ENCODE results near the gene ANO1.

ANO1 gene

GRCh38 chr11:70067036-70067435, 11.1 kb upstream of the ANO1 start:
- Histone ChIP-seq H3K4me1 (ENCODE audit: insufficient read depth, low read length, severe bottlenecking) (no peaks in the 10 kb centered on the region), H3K9me3 (ENCODE audit: low read length) (no peaks in the 10 kb centered on the region), H3K27ac (ENCODE audit: low read depth, low read length, poor library complexity, severe bottlenecking) (no peak overlapping the region), H2AFZ (ENCODE audit: low read length) (no peak overlapping the region), H3K36me3 (ENCODE audit: insufficient read depth, low read length) (no peaks in the 10 kb centered on the region), H3K79me2 (ENCODE audit: insufficient read depth, low read length) (no peaks in the 10 kb centered on the region), H3F3A (ENCODE audit: insufficient read depth, low read length) (no peaks in the 10 kb centered on the region), H3K9ac (ENCODE audit: low read length) (no peak overlapping the region), H3K27me3 (ENCODE audit: insufficient read depth, low read length) (no peaks in the 10 kb centered on the region), H4K20me1 (ENCODE audit: insufficient read depth, low read length) (no peaks in the 10 kb centered on the region), H3K4me2 (ENCODE audit: low read length) (no peak overlapping the region), H3K4me3 (ENCODE audit: low read depth, low read length, poor library complexity, severe bottlenecking) (no peak overlapping the region), H3K9me2 (ENCODE audit: low read depth, low read length) (no peaks in the 10 kb centered on the region)
- TF ChIP-seq EZH2 (IDR thresholded peaks at IDR 0.05; ENCODE audit: borderline replicate concordance, low read length), result no peak
- TF ChIP-seq CTCF (IDR thresholded peaks at IDR 0.05; ENCODE audit: low read length), result no peak

DNA sequence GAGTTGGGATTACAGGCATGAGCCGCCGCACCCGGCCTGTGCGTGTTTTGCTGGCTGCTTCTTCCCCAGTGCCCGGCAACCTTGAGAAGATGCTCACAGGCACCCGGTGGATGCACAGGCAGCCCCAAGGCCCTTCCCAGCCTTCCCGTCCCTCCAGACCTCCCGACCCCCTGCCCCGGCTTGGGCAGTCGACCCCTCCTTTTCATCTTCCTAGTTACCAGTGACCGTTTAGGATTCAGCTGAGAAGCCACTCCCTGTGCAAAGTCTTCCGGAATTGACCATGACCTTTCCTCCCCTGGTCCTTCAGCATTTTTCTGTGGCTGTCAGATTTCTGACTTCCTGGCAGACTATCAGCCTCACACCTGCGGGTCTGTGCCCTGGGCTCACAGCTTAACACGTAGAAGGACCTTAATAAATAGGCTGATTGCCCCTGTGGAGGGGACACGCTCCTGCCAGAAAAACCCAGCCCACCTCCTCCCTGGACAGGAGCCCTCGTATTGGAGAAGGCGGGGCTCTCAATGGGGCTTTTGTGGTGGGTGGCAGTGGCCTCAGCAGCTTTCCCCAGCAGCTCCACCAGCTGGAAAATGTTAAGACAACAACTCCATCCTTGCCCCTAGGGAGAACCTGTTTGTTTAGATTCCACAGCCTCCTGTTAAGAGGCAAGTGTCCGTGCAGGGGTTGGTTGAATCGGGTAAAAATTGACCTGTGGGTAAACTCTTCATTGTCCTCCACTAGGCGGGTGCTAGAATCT, 10.4 kb upstream of the ANO1 start:
- Histone ChIP-seq H3K27ac (ENCODE audit: low read depth, low read length, poor library complexity, severe bottlenecking) (no peak overlapping the region), H4K20me1 (ENCODE audit: insufficient read depth, low read length) (no peaks in the 10 kb centered on the region), H3K4me3 (ENCODE audit: low read depth, low read length, poor library complexity, severe bottlenecking) (no peak overlapping the region), H3K27me3 (ENCODE audit: insufficient read depth, low read length) (no peaks in the 10 kb centered on the region), H3K9ac (ENCODE audit: low read length) (no peak overlapping the region), H3K4me1 (ENCODE audit: insufficient read depth, low read length, severe bottlenecking) (no peaks in the 10 kb centered on the region), H3K79me2 (ENCODE audit: insufficient read depth, low read length) (no peaks in the 10 kb centered on the region), H3F3A (ENCODE audit: insufficient read depth, low read length) (no peaks in the 10 kb centered on the region), H3K4me2 (ENCODE audit: low read length) (no peak overlapping the region), H3K36me3 (ENCODE audit: insufficient read depth, low read length) (no peaks in the 10 kb centered on the region), H3K9me2 (ENCODE audit: low read depth, low read length) (no peaks in the 10 kb centered on the region), H2AFZ (ENCODE audit: low read length) (no peak overlapping the region), H3K9me3 (ENCODE audit: low read length) (no peaks in the 10 kb centered on the region)
- TF ChIP-seq CTCF (IDR thresholded peaks at IDR 0.05; ENCODE audit: low read length), result no peak
- TF ChIP-seq EZH2 (IDR thresholded peaks at IDR 0.05; ENCODE audit: borderline replicate concordance, low read length), result no peak

GRCh38 chr11:70068345-70068744, 9.8 kb upstream of the ANO1 start:
- Histone ChIP-seq H3K36me3 (ENCODE audit: insufficient read depth, low read length) (no peaks in the 10 kb centered on the region), H3K27me3 (ENCODE audit: insufficient read depth, low read length) (no peaks in the 10 kb centered on the region), H3F3A (ENCODE audit: insufficient read depth, low read length) (no peaks in the 10 kb centered on the region), H3K4me3 (ENCODE audit: low read depth, low read length, poor library complexity, severe bottlenecking) (no peak overlapping the region), H3K9me3 (ENCODE audit: low read length) (no peaks in the 10 kb centered on the region), H3K27ac (ENCODE audit: low read depth, low read length, poor library complexity, severe bottlenecking) (no peak overlapping the region), H2AFZ (ENCODE audit: low read length) (no peak overlapping the region), H3K4me1 (ENCODE audit: insufficient read depth, low read length, severe bottlenecking) (no peaks in the 10 kb centered on the region), H3K9ac (ENCODE audit: low read length) (no peak overlapping the region), H3K79me2 (ENCODE audit: insufficient read depth, low read length) (no peaks in the 10 kb centered on the region), H3K4me2 (ENCODE audit: low read length) (no peak overlapping the region), H3K9me2 (ENCODE audit: low read depth, low read length) (no peaks in the 10 kb centered on the region), H4K20me1 (ENCODE audit: insufficient read depth, low read length) (no peaks in the 10 kb centered on the region)
- no peak for TF ChIP-seq CTCF (IDR thresholded peaks at IDR 0.05; ENCODE audit: low read length)
- no peak for TF ChIP-seq EZH2 (IDR thresholded peaks at IDR 0.05; ENCODE audit: borderline replicate concordance, low read length)
